NCI-H460 (cell line): Measurements from ENCODE around the gene CDK14. TPM values are rescaled to one million over a fixed set of nuclear protein-coding genes. Genes with fewer than 3 reads are reported as not detected.

Experiments
- DNase-seq: peaks from one replicate; pipeline ENCODE4 v3.0.0-alpha.2; 2016; ENCODE audit warnings: low read depth; ENCODE audit errors: extremely low read depth
- total RNA-seq: library from RNA; depleted of rRNA; stranded (reverse); fragments of >200 nt; shearing (Covaris generic); gene quantifications from 2 replicates; pipeline ENCODE4 v1.2.3, GENCODE V29; 2014

Gene CDK14
- total RNA-seq, 1 experiment from 2014 or later, result 0.94 TPM

DNA sequence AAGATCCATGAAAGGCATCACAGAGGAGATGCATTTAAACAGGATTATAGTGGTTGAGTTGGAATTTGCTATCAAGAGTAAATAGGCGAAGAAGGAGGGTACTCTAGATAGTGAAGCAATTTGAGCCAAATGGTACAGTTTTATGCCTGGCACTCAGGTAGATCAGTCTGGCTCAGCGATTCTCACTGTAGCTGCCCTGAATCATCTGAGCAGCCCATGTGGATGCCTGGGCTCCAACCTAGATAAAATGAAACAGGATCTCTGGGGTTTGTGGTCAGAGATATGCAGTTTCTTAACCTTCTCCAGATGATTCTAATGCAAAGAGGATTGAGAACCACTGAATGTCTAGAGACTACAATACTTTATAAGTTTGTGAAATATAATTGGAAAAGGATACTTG is 386.1 kb downstream of the CDK14 start:
- no peak for DNase-seq

- no peak for DNase-seq
Measured at GRCh38 chr7:90984692-90985091, 388.6 kb downstream of the CDK14 start.

- DNase-seq, result no peak
Measured at GRCh38 chr7:90988516-90988915, 392.4 kb downstream of the CDK14 start.

- no peak for DNase-seq
Measured at GRCh38 chr7:90988996-90989765, 393.1 kb downstream of the CDK14 start.

- DNase-seq, result no peak
Measured at GRCh38 chr7:90994121-90994520, 398.0 kb downstream of the CDK14 start.

GRCh38 chr7:90994601-90995000 is 398.5 kb downstream of the CDK14 start:
- no peak for DNase-seq

- DNase-seq, result no peak
Measured at GRCh38 chr7:90995996-90996395, 399.9 kb downstream of the CDK14 start.

GRCh38 chr7:90999989-91000979 is 404.2 kb downstream of the CDK14 start:
- no peak for DNase-seq

DNA sequence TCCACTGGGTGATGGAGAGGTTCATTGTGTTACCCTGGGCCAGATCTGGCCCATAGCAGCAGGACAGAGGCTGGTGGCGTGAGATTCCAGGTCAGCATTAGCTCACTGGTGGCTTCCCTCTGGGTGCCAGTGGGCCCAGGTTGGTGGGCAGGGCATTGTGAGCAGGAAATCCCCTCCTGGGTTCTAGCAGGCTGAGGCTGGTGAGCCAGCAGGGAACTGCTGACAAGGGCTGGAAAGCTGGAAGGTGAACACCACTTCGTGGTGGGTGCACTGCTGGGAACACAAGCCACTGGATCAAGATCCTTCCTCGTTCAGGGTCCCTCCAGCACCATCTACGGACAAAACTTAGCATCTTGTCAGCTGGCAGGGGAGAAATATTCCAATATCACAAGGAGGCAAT is 408.9 kb downstream of the CDK14 start:
- DNase-seq, result no peak

DNA sequence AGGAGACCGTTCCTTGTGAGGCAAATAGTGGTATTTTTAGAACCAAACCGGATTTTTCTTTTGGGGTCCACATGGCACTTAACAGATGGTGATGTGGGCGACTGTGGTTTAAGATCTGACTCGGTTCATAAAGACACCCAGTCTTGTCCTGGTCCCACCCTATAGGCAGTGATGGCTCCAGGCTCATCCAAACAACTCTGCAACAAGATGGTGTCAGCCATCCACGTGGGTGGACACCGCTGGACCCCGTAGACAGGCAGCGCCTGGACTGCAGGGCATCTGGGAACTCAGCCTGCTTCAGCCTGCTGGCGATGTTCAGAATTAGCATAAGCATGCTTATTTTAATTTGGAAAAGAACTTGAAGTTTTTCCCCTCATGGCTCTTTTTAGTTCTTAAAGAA is 409.7 kb downstream of the CDK14 start:
- DNase-seq, result no peak

DNA sequence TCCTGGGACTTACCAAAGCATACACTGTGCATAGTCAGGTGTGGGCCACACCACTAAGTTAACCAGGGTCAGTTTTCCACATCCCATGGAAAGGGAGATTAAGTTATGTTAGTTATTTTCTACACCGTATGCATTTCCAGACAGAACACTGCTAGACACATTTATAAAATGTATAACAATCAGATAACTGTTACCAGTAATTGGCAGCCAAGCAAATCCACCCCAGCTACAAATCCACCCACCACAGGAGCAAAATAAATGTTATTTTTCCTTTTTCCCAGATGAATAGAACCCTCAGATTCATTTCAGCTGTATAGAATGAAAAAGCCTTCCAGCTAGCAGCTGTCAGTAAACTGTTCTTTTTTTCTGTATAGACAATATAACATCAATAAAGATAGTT is 411.2 kb downstream of the CDK14 start:
- no peak for DNase-seq

GRCh38 chr7:91013078-91013477 is 417.0 kb downstream of the CDK14 start:
- DNase-seq, result no peak

- no peak for DNase-seq
Measured at GRCh38 chr7:91019686-91020385, 423.7 kb downstream of the CDK14 start.

- DNase-seq, result no peak
Measured at GRCh38 chr7:91020636-91021385, 424.7 kb downstream of the CDK14 start.

- no peak for DNase-seq
Measured at GRCh38 chr7:91021956-91022355, 425.8 kb downstream of the CDK14 start.

- DNase-seq, result no peak
Measured at GRCh38 chr7:91025906-91026390, 429.8 kb downstream of the CDK14 start.

- no peak for DNase-seq
Measured at GRCh38 chr7:91029688-91030087, 433.6 kb downstream of the CDK14 start.

- DNase-seq, result no peak
Measured at GRCh38 chr7:91030680-91031380, 434.7 kb downstream of the CDK14 start.

DNA sequence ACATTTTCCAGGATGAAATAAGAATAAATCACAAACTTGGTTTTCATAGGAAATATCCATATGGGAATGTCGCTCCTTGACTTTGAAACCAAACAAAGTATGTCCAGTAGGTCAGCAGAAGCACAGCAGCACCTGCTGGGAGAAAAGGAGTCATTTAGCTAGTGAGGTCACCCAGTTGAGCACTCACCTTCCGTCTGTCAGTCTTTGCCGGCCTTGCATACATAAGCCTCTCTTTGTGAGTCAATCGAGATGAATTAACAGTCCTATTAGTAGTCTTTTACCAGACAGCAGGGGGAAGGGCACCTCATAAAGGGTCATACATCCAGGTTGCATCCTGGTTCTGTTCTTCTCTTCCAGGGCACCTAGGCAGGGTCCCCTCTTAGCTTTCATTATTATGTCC is 435.6 kb downstream of the CDK14 start:
- no peak for DNase-seq

DNA sequence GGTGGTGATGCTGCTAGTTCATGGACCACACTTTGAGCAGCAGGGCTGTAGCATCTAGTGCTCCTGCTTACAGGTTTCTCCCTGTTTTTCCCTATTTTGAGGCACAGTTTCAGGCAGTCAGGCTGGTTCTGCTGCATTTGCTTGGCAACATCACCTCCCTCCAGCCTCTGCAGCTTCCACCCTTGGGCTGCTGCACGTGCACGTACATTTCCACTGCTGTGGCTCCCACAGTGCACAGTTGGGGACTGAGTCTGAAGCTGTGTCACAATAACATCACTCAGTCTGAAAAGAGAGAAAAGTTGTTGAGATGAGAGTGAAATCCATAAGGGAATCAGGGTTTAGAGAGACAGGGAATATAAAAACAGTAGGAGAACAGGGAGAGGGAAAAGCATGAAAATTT is 437.5 kb downstream of the CDK14 start:
- no peak for DNase-seq
